NB4 (cell line): ENCODE measurements around the gene CCDC126.
"Not testable (repeated sequence)": the region's sequence is repeated elsewhere in the genome, so short reads cannot be mapped to it uniquely, and the experiment has no call there.

ENCODE experiments used
- DNase-seq: peaks from one replicate; pipeline ENCODE4 v3.0.0; 2010; ENCODE audit warnings: low read depth
- H3K4me3 ChIP-seq: one replicate; pipeline ENCODE4 v1.5.1; 2011; ENCODE audit warnings: mild to moderate bottlenecking, low read depth, low read length, moderate library complexity
- MAX ChIP-seq: IDR thresholded peaks from 2 replicates; pipeline ENCODE4 v1.6.1; 2011; ENCODE audit warnings: low read depth, low read length
- MYC ChIP-seq: IDR thresholded peaks from 2 replicates; pipeline ENCODE4 v1.6.1; 2011; ENCODE audit warnings: low read depth, low read length
- POLR2A ChIP-seq: IDR thresholded peaks from 2 replicates; pipeline ENCODE4 v1.6.1; 2011; ENCODE audit warnings: mild to moderate bottlenecking; ENCODE audit not compliant: insufficient read length; ENCODE audit errors: extremely low read depth
- TF ChIP-seq, protein P1 (sequence below): IDR thresholded peaks from one replicate; pipeline ENCODE4 v1.5.1; 2012; ENCODE audit warnings: low read depth, low read length

CCDC126 gene

DNA sequence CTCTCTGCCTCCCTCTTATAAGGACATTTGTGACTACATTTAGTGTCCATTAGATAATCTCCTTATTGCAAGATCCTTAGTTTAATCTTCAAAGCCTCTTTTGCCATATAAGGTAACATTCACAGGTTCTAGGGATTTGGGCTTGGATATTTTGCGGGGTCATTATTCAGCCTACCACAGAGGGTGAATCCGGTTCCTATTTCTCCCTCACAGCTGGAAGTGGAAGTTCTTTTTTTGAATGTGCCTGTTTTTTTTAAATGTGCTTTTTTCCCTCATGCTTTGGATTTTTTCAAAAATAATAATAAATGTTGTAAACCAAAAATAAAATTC is 65.8 kb downstream of the CCDC126 start:
- TF ChIP-seq MAX (no peak), MYC (no peak), POLR2A (no peak)
- TF ChIP-seq, protein P1, sequence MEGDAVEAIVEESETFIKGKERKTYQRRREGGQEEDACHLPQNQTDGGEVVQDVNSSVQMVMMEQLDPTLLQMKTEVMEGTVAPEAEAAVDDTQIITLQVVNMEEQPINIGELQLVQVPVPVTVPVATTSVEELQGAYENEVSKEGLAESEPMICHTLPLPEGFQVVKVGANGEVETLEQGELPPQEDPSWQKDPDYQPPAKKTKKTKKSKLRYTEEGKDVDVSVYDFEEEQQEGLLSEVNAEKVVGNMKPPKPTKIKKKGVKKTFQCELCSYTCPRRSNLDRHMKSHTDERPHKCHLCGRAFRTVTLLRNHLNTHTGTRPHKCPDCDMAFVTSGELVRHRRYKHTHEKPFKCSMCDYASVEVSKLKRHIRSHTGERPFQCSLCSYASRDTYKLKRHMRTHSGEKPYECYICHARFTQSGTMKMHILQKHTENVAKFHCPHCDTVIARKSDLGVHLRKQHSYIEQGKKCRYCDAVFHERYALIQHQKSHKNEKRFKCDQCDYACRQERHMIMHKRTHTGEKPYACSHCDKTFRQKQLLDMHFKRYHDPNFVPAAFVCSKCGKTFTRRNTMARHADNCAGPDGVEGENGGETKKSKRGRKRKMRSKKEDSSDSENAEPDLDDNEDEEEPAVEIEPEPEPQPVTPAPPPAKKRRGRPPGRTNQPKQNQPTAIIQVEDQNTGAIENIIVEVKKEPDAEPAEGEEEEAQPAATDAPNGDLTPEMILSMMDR: no peak
- DNase-seq: no peak
- H3K4me3 ChIP-seq: no peak overlapping the region

DNA sequence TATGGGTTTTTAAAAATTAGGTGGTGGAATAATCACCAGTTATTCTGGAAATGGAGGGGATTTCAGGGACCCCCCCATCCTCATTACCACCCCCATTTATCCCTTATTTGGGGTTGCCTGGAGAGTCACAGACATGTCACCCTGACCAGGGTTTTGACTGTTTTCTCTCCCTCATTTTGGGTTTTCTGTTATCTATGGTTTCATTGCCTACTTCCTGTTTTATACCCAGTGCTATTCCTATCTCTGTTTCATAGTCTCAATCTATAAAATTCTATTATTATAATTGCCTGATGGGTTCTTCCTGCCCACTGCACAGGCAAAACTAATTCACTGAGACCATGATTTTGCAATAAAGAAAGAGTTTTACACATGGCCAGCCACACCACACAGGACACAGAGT is 66.9 kb downstream of the CCDC126 start:
- no peak overlapping the region for H3K4me3 ChIP-seq
- TF ChIP-seq MAX: no peak
- TF ChIP-seq, protein P1: no peak
- no peak for DNase-seq

DNA sequence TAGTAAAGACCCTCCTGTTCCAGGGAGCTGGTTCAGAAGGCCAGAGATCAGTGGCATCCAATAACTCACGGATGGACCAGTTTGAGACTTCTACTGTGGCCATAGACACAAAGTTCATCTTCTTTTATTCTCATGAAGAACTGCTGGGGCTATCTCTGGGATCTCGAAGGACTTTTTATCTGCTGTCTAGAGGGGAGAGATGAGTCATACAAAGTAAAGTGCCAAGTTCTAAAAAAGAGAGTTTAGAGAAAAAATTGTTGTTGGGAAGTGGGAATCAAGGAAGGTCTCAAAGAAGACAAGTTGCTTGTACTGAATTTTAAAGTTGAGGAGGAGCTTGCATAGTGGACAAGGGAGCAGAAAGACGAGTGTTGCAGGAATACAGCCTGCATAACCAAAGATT is 74.9 kb downstream of the CCDC126 start:
- TF ChIP-seq POLR2A: no peak
- no peak for TF ChIP-seq MYC
- no peak for TF ChIP-seq MAX
- TF ChIP-seq, protein P1: no peak
- no peak for DNase-seq

GRCh38 chr7:23679898-23680413 is 82.8 kb downstream of the CCDC126 start, which contains the start of gene FAM221A:
TSS of gene FAM221A (plus strand) at chr7:23680199. CDS start at chr7:23680219, 20 bp downstream.
- H3K4me3 ChIP-seq: no peak within 1 kb of the TSS
- TF ChIP-seq, protein P1: no peak
- TF ChIP-seq MYC (no peak), POLR2A (no peak), MAX (no peak)
- no peak for DNase-seq

More for the DNA sequence above, 74.9 kb downstream of the CCDC126 start:
- no peak overlapping the region for H3K4me3 ChIP-seq

GRCh38 chr7:23680414-23681405 is 83.5 kb downstream of the CCDC126 start:
- no peak for DNase-seq
- no peak for TF ChIP-seq POLR2A
- H3K4me3 ChIP-seq: no peak overlapping the region

GRCh38 chr7:23684041-23684440 is 86.9 kb downstream of the CCDC126 start:
- DNase-seq, H3K4me3 ChIP-seq: not testable (repeated sequence)

DNA sequence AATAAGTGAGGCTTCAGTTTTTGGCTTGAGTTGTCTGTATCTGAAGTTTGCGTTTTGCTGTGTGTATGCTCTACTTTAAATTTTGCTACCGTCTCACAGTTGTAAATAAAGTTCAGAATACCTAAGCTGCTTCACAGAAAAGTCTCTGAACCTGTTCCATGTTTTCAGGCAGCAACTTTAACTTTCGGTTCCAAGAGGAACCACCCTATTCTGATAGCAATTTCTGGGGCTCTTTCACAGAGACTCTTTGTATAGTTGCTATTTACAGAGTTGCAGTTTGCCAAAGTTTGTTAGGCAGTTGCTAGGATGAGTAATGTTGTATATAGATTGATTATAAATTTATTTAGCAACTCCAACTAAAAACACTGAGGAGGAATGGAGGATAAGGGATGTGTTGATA is 88.5 kb downstream of the CCDC126 start:
- H3K4me3 ChIP-seq: no peak overlapping the region
- no peak for DNase-seq
- no peak for TF ChIP-seq POLR2A
- TF ChIP-seq MYC: no peak
- TF ChIP-seq, protein P1: no peak
- no peak for TF ChIP-seq MAX
